DND-41 (cell line): ENCODE measurements around the gene DGKH.
A peak's percentile ranks its signal among the peaks of the same experiment; 100 is the strongest.

Experiments
- ATAC-seq: fragments of 200-7000 bp; cut with Tn5 transposase; 3 replicates; pipeline ENCODE4 v1.9.1; 2021; ENCODE audit warnings: low read depth; ENCODE audit not compliant: insufficient read depth
- DNase-seq: peaks from one replicate; pipeline ENCODE4 v3.0.0-alpha.2; 2020
- H2AFZ ChIP-seq: 2 replicates; pipeline ENCODE4 v1.6.0; 2012; ENCODE audit warnings: low read depth, low read length
- H3K27ac ChIP-seq: 2 replicates; pipeline ENCODE4 v1.5.1; 2012; ENCODE audit warnings: low read length, inconsistent platforms
- H3K27me3 ChIP-seq: fragments of 200-600 bp; sonication (generic); 2 replicates; pipeline ENCODE4 v1.6.0; 2012; ENCODE audit warnings: low read length, mild to moderate bottlenecking, inconsistent platforms; ENCODE audit not compliant: insufficient read depth, poor library complexity
- H3K36me3 ChIP-seq: 2 replicates; pipeline ENCODE4 v1.5.1; 2012; ENCODE audit warnings: low read length, inconsistent platforms; ENCODE audit not compliant: insufficient read depth
- H3K4me1 ChIP-seq: 2 replicates; pipeline ENCODE4 v1.5.1; 2012; ENCODE audit warnings: mild to moderate bottlenecking, low read length; ENCODE audit not compliant: insufficient read depth
- H3K4me2 ChIP-seq: 2 replicates; pipeline ENCODE4 v1.6.0; 2012; ENCODE audit warnings: mild to moderate bottlenecking, moderate library complexity, low read length, inconsistent platforms; ENCODE audit not compliant: insufficient read depth
- H3K4me3 ChIP-seq, 2 experiments: fragments of 200-600 bp in 1 of 2; shearing (Covaris generic) in 1 of 2; 2 replicates each; pipeline ENCODE4 v1.5.1; 2012 to 2016; ENCODE audit warnings: inconsistent platforms in 2 of 2, low read length in 2 of 2, mild to moderate bottlenecking in 2 of 2, low read depth in 1 of 2, moderate library complexity in 1 of 2
- H3K79me2 ChIP-seq: 2 replicates; pipeline ENCODE4 v1.6.0; 2012; ENCODE audit warnings: low read length, inconsistent platforms; ENCODE audit not compliant: insufficient read depth
- H3K9ac ChIP-seq: 2 replicates; pipeline ENCODE4 v1.6.0; 2012; ENCODE audit warnings: low read depth, mild to moderate bottlenecking, inconsistent platforms, low read length, moderate library complexity
- H3K9me3 ChIP-seq: 2 replicates; pipeline ENCODE4 v1.5.1; 2012; ENCODE audit warnings: low read length, moderate library complexity, mild to moderate bottlenecking, inconsistent platforms; ENCODE audit not compliant: insufficient read depth, severe bottlenecking
- H4K20me1 ChIP-seq: 2 replicates; pipeline ENCODE4 v1.6.0; 2012; ENCODE audit warnings: low read length; ENCODE audit not compliant: insufficient read depth
- EZH2 ChIP-seq: IDR thresholded peaks from 3 replicates; pipeline ENCODE4 v1.6.1; 2012; ENCODE audit warnings: borderline replicate concordance, low read depth, mild to moderate bottlenecking, moderate library complexity, low read length, inconsistent platforms; ENCODE audit not compliant: severe bottlenecking
- TF ChIP-seq, protein P1 (sequence below): IDR thresholded peaks from 2 replicates; pipeline ENCODE4 v1.5.1; 2012; ENCODE audit warnings: borderline replicate concordance, low read length, moderate library complexity, mild to moderate bottlenecking; ENCODE audit not compliant: poor library complexity, severe bottlenecking; ENCODE audit errors: extremely low read depth

Gene DGKH

DNA sequence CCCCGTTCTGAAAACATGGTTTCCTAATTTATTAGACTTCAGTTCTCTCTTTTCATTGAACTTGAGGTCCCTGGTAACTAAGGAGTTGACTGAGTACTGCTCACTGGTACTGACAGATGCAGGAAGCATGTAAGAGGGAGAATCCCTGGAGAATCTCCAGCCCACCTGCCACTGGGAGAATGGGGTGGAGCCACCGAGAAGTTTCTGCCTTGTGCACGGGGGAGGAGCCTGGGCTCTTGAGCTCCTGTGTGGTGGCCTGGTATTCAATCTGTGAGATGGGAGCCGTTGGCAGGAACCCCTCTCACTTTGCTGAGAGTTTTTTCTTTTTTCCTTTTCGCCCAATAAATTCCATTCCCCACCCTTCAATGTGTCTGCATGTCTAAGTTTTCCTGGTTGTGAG is 210.3 kb downstream of the DGKH start:
- no peak for DNase-seq
- H3K4me3 ChIP-seq: no peak overlapping the region
- H3K36me3 ChIP-seq: no peaks in the 10 kb centered on the region
- no peak overlapping the region for H2AFZ ChIP-seq
- no peak overlapping the region for H3K9ac ChIP-seq
- H3K4me2 ChIP-seq: no peak overlapping the region
- H3K79me2 ChIP-seq: no peaks in the 10 kb centered on the region
- H3K27ac ChIP-seq: no peak overlapping the region
- peaks cover 2% of the 10 kb centered on the region for H3K9me3 ChIP-seq
- no peaks in the 10 kb centered on the region for H3K27me3 ChIP-seq
- H3K4me1 ChIP-seq: peaks cover 6% of the 10 kb centered on the region; the same call in 1 of the 2 replicates
- ATAC-seq: no peak
- no peak for TF ChIP-seq EZH2
- TF ChIP-seq, protein P1, sequence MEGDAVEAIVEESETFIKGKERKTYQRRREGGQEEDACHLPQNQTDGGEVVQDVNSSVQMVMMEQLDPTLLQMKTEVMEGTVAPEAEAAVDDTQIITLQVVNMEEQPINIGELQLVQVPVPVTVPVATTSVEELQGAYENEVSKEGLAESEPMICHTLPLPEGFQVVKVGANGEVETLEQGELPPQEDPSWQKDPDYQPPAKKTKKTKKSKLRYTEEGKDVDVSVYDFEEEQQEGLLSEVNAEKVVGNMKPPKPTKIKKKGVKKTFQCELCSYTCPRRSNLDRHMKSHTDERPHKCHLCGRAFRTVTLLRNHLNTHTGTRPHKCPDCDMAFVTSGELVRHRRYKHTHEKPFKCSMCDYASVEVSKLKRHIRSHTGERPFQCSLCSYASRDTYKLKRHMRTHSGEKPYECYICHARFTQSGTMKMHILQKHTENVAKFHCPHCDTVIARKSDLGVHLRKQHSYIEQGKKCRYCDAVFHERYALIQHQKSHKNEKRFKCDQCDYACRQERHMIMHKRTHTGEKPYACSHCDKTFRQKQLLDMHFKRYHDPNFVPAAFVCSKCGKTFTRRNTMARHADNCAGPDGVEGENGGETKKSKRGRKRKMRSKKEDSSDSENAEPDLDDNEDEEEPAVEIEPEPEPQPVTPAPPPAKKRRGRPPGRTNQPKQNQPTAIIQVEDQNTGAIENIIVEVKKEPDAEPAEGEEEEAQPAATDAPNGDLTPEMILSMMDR: no peak
- no peaks in the 10 kb centered on the region for H4K20me1 ChIP-seq

DNA sequence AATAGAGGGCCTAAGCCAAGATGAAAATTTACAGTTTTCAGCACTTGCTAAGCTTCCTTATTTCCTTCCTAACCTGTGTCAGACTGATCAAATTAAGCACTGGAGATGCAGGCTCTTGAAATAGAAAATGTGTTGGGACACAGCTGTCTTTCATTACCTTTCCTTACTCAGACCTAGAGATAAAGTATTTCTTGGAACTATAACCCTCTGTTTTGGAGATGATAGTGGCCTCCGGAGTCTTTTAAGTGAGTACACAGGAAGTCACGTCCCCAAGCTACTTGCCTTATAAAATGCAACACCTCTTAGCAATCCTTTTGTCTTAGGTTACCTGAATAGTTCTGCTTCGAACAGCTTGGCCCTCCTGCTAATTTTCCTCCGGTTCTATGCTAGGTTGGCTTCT is 211.1 kb downstream of the DGKH start:
- peaks cover 6% of the 10 kb centered on the region; the same call in 1 of the 2 replicates for H3K4me1 ChIP-seq
- H3K9me3 ChIP-seq: peaks cover 2% of the 10 kb centered on the region
- H3K4me2 ChIP-seq: no peak overlapping the region
- no peak overlapping the region for H3K9ac ChIP-seq
- ATAC-seq: no peak
- H4K20me1 ChIP-seq: no peaks in the 10 kb centered on the region
- no peak overlapping the region for H3K4me3 ChIP-seq
- H3K27me3 ChIP-seq: no peaks in the 10 kb centered on the region
- no peaks in the 10 kb centered on the region for H3K36me3 ChIP-seq
- TF ChIP-seq, protein P1: no peak
- no peak for TF ChIP-seq EZH2
- no peaks in the 10 kb centered on the region for H3K79me2 ChIP-seq
- H3K27ac ChIP-seq: no peak overlapping the region
- no peak for DNase-seq
- peak overlapping the region; percentile 43; the same call in 1 of the 2 replicates for H2AFZ ChIP-seq

DNA sequence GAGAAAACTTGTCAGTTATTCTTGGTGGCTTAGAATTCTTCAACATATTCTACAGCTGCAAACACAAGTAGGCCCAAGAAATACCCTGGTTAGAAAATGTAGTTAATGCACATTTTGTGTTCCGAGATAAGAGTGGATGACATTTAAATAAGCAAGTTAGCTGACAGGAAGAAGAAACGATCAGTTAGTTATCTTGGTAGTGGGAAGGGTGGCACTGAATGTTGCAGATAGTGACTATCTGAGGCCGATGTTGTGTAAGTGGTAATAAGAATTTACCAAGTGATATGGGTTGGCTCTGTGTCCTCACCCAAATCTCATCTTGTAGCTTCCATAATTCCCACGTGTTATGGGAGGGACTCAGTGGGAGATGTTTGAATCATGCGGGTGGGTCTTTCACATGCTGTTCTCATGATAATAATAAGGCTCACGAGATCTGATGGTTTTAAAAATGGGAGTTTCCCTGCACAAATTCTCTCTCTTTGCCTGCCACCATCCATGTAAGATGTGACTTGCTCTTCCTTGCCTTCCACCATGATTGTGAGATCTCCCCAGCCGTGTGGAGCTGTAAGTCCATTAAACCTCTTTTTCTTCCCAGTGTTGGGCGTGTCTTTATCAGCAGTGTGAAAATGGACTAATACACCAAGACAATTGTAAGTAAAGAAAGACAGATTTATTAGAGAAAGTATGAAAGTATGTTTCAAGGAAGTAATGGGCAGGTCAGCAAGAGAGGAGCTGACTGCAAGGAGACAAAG is 212.6 kb downstream of the DGKH start:
- DNase-seq (no peak), ATAC-seq (no peak)
- Histone ChIP-seq H3K4me3 (no peak overlapping the region), H4K20me1 (no peaks in the 10 kb centered on the region), H3K79me2 (no peaks in the 10 kb centered on the region), H3K27me3 (no peaks in the 10 kb centered on the region), H3K36me3 (no peaks in the 10 kb centered on the region), H3K9me3 (peaks cover 2% of the 10 kb centered on the region), H3K4me2 (no peak overlapping the region), H3K9ac (no peak overlapping the region), H3K27ac (no peak overlapping the region), H3K4me1 (peaks cover 6% of the 10 kb centered on the region; the same call in 1 of the 2 replicates), H2AFZ (no peak overlapping the region)
- TF ChIP-seq, protein P1: no peak
- TF ChIP-seq EZH2: no peak
